Keratinocyte (primary cell): ENCODE measurements around the gene GTF3C1. TPM values are rescaled to one million over a fixed set of nuclear protein-coding genes. Genes with fewer than 3 reads are reported as not detected.

Experiments
- DNase-seq: peaks from one replicate; pipeline ENCODE4 v3.0.0-alpha.2; 2011; ENCODE audit warnings: low read depth, missing footprints, low spot score
- FAIRE-seq: peaks from 2 replicates; lab custom pipeline; 2011; peaks lifted over from hg19 to GRCh38; lab: Jason Lieb, UNC
- H2AFZ ChIP-seq: 2 replicates; pipeline ENCODE4 v1.6.0; 2012; ENCODE audit warnings: low read length, control low read depth, inconsistent platforms; ENCODE audit not compliant: control insufficient read depth
- H3K27ac ChIP-seq: 2 replicates; pipeline ENCODE4 v1.5.1; 2011; ENCODE audit warnings: low read length; ENCODE audit not compliant: control insufficient read depth, insufficient read depth
- H3K27me3 ChIP-seq: 3 replicates; pipeline ENCODE4 v1.6.0; 2011; ENCODE audit warnings: low read length; ENCODE audit not compliant: control insufficient read depth, insufficient read depth; ENCODE audit errors: extremely low read depth
- H3K36me3 ChIP-seq, 2 experiments: 2 replicates in 1 of 2; 3 replicates in 1 of 2; pipeline ENCODE4 v1.5.1; 2011; ENCODE audit warnings: low read length in 2 of 2, mild to moderate bottlenecking in 1 of 2; ENCODE audit not compliant: control insufficient read depth in 2 of 2, insufficient read depth in 2 of 2; ENCODE audit errors: extremely low read depth in 1 of 2
- H3K4me1 ChIP-seq: 3 replicates; pipeline ENCODE4 v1.5.1; 2011; ENCODE audit warnings: low read length; ENCODE audit not compliant: control insufficient read depth, insufficient read depth; ENCODE audit errors: extremely low read depth
- H3K4me2 ChIP-seq: 3 replicates; pipeline ENCODE4 v1.6.0; 2011; ENCODE audit warnings: low read depth, low read length; ENCODE audit not compliant: control insufficient read depth, insufficient read depth; ENCODE audit errors: extremely low read depth
- H3K4me3 ChIP-seq, 3 experiments: fragments of 200-600 bp in 1 of 3; sonication (generic) in 1 of 3; 2 replicates in 2 of 3; 3 replicates in 1 of 3; pipeline ENCODE4 v1.5.1; 2011 to 2016; ENCODE audit warnings: low read length in 3 of 3, mild to moderate bottlenecking in 3 of 3, control low read depth in 2 of 3, inconsistent platforms in 1 of 3, low read depth in 1 of 3, mixed read lengths in 1 of 3, mixed run types in 1 of 3, moderate library complexity in 1 of 3; ENCODE audit not compliant: control insufficient read depth in 2 of 3, insufficient read depth in 2 of 3; ENCODE audit errors: extremely low read depth in 1 of 3
- H3K79me2 ChIP-seq: 2 replicates; pipeline ENCODE4 v1.6.0; 2012; ENCODE audit warnings: low read length; ENCODE audit not compliant: control insufficient read depth, insufficient read depth
- H3K9ac ChIP-seq: 3 replicates; pipeline ENCODE4 v1.6.0; 2011; ENCODE audit warnings: low read length; ENCODE audit not compliant: control insufficient read depth, insufficient read depth; ENCODE audit errors: extremely low read depth
- H3K9me1 ChIP-seq: 3 replicates; pipeline ENCODE4 v1.6.0; 2011; ENCODE audit warnings: low read length; ENCODE audit not compliant: control insufficient read depth, insufficient read depth; ENCODE audit errors: extremely low read depth
- H3K9me3 ChIP-seq: 2 replicates; pipeline ENCODE4 v1.5.1; 2012; ENCODE audit warnings: low read depth, low read length; ENCODE audit not compliant: control insufficient read depth
- H4K20me1 ChIP-seq: 3 replicates; pipeline ENCODE4 v1.6.0; 2011; ENCODE audit warnings: low read length; ENCODE audit not compliant: control insufficient read depth, insufficient read depth; ENCODE audit errors: extremely low read depth
- CTCF ChIP-seq, 3 experiments: IDR thresholded peaks in 1 of 3; conservative IDR thresholded peaks in 1 of 3; optimal IDR thresholded peaks in 1 of 3; 2 replicates in 2 of 3; 3 replicates in 1 of 3; pipeline versions ENCODE3 to v1.5.1; 2011; ENCODE audit warnings: low read length in 3 of 3, mild to moderate bottlenecking in 3 of 3, moderate library complexity in 2 of 3, control low read depth in 1 of 3, inconsistent platforms in 1 of 3; ENCODE audit not compliant: insufficient read depth in 2 of 3; ENCODE audit errors: extremely low read depth in 1 of 3
- EZH2 ChIP-seq: IDR thresholded peaks from one replicate; pipeline ENCODE4 v1.6.1; 2012; ENCODE audit warnings: inconsistent platforms, mild to moderate bottlenecking, low read length, moderate library complexity
- dilution Hi-C: fragments of 300-500 bp; cut with MboI; formaldehyde crosslinking; loops from one replicate; pipeline ENCODE4 v1.7.0; 2020; ENCODE audit warnings: low sequenced_read_pairs; ENCODE audit not compliant: extremely low pct_ligation_motif_present
- polyA plus RNA-seq, 5 experiments: library from polyadenylated mRNA; depleted of rRNA in 3 of 5; stranded (reverse) in 3 of 5; stranded (forward) in 1 of 5; unstranded in 1 of 5; fragments of >200 nt; gene quantifications; 1 replicate in 1 of 5; 2 replicates in 3 of 5; 3 replicates in 1 of 5; pipeline versions ENCODE4 v1.2.1 to v1.2.3, GENCODE V29; 2011 to 2012; ENCODE audit warnings: missing spikeins in 2 of 5, low read depth in 1 of 5, low replicate concordance in 1 of 5

The GTF3C1 gene
- polyA plus RNA-seq, 1 donor (not counting 4 experiments of a cell fraction or from before 2014, with no cell fraction given), result 23.5 TPM

GRCh38 chr16:27564224-27564623 is 14.5 kb upstream of the GTF3C1 start:
- Histone ChIP-seq H3K36me3 (peaks cover 0 to 4% of the 10 kb centered on the region in 2 experiments), H3K27me3 (no peaks in the 10 kb centered on the region), H3K27ac (no peak overlapping the region), H3K4me1 (no peaks in the 10 kb centered on the region), H3K9me3 (no peaks in the 10 kb centered on the region), H3K79me2 (peaks cover 2% of the 10 kb centered on the region), H3K4me2 (no peak overlapping the region), H3K9ac (no peak overlapping the region), H3K9me1 (no peaks in the 10 kb centered on the region), H3K4me3 (no peak overlapping the region), H4K20me1 (no peaks in the 10 kb centered on the region), H2AFZ (no peak overlapping the region)
- dilution Hi-C loops, result no loop called here
- no peak for DNase-seq
- TF ChIP-seq EZH2, result no peak
- TF ChIP-seq CTCF (optimal IDR thresholded peaks at IDR 0.05 in 1 of 3, IDR thresholded peaks at IDR 0.05 in 1 of 3, conservative IDR thresholded peaks at IDR 0.05 in 1 of 3; ENCODE audit: extremely low read depth in 1 of 3, insufficient read depth in 2 of 3, low read length in 3 of 3), result no peak
- no peak for FAIRE-seq

- no peak for FAIRE-seq
- Histone ChIP-seq H3K9me3 (no peaks in the 10 kb centered on the region), H4K20me1 (no peaks in the 10 kb centered on the region)
Observed at GRCh38 chr16:27561216-27561615, 11.5 kb upstream of the GTF3C1 start.

More at GRCh38 chr16:27561216-27561615, 11.5 kb upstream of the GTF3C1 start:
- H3K4me3 ChIP-seq, result no peak overlapping the region
- no peak for DNase-seq
- H3K79me2 ChIP-seq, result peaks cover 2% of the 10 kb centered on the region
- dilution Hi-C loops, result no loop called here
- peaks cover 0 to 4% of the 10 kb centered on the region in 2 experiments for H3K36me3 ChIP-seq
- H3K27ac ChIP-seq, result no peak overlapping the region
- no peak for TF ChIP-seq EZH2
- TF ChIP-seq CTCF (optimal IDR thresholded peaks at IDR 0.05 in 1 of 3, IDR thresholded peaks at IDR 0.05 in 1 of 3, conservative IDR thresholded peaks at IDR 0.05 in 1 of 3; ENCODE audit: extremely low read depth in 1 of 3, insufficient read depth in 2 of 3, low read length in 3 of 3), result no peak
- no peak overlapping the region for H3K9ac ChIP-seq
- no peaks in the 10 kb centered on the region for H3K27me3 ChIP-seq
- H2AFZ ChIP-seq, result no peak overlapping the region
- no peaks in the 10 kb centered on the region for H3K9me1 ChIP-seq
- H3K4me1 ChIP-seq, result no peaks in the 10 kb centered on the region
- H3K4me2 ChIP-seq, result no peak overlapping the region
